GM21529 (cell line): ENCODE data around the gene C1QTNF3.
A peak's percentile ranks its signal among the peaks of the same experiment; 100 is the strongest.
"Not testable (repeated sequence)": the region's sequence is repeated elsewhere in the genome, so short reads cannot be mapped to it uniquely, and the experiment has no call there.

Experiments used
- ATAC-seq: cut with Tn5 transposase; IDR thresholded peaks from one replicate; pipeline ENCODE4 v1.9.1; 2021; ENCODE audit not compliant: unreplicated experiment

Gene C1QTNF3

DNA sequence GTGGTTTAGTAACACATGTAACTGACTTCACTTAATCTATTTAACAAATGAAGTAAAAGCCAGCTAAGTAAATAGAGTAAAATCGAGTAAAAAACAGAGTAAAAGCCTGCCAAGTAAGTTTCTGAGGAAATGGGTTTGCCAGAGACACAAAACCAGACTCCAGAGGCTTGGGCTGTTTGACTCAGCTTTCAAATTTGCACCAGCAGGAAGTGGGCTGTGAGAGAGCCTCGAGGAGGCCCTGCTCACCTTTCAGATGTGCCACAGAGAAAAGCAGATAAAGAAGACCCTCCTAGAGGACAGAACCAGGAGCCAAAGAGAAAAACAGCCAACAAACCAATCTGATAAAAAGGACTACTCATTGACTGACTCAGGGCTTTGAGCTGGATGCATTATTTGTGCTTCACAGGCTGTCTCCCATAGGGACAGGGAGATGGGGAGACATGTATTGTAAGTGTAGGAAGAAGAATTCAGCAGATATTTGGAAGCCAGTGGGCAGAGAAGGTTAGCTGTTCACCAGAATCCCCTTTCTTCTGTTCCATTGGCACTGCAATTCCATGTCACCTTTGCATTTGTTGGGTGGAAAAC lies 20.8 kb downstream of the C1QTNF3 start:
- peak; percentile 96 for ATAC-seq

DNA sequence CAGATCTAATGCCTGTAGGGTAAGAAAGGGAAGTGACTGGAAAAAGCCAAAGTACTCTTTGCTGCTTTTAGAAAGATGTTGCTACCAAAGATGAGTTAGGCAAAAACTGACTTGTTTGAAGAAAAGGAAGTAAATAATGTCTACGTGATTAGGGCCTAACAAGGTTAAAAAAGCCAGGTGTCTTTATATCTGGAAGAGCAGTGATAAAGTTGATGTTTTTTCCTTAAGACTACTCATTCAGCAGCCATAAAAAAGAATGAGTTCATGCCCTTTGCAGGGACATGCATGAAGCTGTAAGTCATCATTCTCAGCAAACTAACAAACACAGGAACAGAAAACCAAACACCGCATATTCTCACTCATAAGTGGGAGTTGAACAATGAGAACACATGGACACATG lies 21.7 kb downstream of the C1QTNF3 start:
- ATAC-seq: no peak

DNA sequence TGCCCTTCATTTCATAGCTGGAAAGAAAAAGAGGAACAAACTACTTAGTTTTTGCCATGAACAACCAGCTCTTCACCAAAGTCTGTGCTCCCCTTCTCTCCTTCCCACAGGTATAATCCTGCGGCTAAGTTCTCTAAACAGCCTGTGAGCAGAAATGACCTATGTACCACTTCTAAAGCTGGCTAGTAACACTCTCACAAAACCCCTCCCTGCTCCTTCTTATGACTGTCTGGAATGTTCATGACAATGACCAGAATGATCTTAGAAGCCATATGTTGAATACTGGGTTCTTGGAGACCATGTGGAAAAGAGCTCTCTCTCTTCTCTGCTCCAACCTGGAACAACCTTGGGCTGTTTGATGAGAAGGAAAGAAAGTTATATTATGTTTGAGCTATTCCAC lies 22.3 kb downstream of the C1QTNF3 start:
- no peak for ATAC-seq

DNA sequence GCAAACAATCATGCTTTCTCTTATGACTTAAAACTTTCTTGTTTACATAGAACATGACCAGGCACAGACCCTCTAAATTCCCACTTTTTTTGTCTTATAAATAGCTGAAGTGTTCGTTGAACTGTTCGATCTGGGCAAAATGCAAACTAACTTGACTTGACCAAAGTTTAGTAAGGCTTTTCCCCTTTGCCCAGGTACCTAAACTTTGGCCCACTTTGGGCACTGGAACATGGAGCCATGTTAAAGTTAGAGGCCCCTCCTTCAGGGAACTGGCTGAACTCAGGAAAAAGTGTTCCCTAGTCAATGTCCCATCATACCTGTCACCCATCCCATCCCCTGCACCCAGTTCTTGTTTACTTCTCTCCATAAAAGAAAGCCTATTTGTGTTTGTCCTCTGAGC lies 25.8 kb downstream of the C1QTNF3 start:
- ATAC-seq: no peak

DNA sequence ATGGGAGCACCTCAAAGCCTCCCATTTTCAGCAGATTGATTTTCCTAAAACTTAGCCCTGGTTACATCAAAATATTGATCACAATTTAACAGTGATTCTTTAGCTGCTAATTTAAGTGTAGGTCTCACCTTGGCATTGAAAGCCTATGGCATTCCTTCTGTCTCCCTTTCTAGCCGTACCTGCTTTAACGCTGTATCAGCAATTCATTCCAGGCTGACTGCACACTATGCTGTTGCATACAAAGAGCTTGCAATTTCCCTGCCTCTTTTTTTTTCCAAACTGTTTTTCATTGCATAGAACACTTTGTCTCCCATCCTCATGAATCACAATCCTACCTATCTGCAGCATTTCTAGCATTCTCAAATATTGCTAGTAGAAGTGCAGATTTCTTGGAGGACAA lies 26.3 kb downstream of the C1QTNF3 start:
- ATAC-seq: no peak

DNA sequence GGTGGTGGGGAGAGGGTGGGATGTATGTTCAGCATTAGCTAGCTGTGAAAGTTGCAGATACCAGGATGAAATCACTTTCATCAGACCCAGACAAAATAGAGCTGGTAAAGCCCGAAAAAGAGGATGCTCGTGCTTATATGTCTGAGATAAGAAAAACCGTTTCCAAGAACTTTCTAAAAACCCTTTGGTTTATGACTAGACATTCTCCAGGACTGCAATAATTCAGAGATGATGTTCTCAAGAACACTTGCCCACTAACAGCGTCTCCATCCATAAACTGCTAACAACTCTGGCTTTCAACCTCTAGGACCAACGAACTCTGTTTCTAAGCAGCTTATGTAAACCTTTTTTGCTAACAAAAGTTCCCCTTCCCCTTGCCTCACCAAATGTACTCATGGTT lies 26.8 kb downstream of the C1QTNF3 start:
- ATAC-seq: no peak

DNA sequence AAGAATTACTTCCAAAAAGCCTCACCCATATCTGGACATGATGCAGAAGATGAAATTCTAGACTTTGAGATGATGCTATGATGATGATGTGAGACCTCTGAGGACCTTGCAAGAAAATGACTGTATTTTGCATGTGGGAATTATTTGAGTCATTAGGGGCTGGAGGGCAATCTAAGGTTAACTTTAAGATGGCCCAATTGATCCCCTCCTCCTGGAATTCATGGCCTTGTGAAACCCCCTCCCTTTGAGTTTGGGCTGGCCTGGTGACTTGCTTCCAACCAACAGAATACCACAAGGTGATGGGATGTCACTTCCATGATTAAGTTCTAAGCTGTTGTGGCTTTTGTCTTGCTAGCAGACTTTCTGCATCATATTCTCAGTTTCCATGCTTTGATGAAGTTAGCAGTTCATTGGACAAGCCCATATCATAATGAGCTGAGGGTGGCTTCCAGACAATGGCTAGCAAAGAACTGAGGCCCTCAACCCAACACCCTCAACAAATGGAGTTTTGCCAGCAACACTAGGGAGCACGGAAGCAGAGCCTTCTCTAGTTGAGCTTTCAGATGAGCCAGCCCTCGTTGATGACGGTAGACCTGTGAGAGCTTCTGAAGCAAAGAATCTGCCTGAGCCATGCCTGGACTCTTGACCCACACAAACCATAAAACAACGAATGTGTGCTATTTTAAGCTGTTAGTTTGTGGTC lies 27.7 kb downstream of the C1QTNF3 start:
- ATAC-seq: no peak

DNA sequence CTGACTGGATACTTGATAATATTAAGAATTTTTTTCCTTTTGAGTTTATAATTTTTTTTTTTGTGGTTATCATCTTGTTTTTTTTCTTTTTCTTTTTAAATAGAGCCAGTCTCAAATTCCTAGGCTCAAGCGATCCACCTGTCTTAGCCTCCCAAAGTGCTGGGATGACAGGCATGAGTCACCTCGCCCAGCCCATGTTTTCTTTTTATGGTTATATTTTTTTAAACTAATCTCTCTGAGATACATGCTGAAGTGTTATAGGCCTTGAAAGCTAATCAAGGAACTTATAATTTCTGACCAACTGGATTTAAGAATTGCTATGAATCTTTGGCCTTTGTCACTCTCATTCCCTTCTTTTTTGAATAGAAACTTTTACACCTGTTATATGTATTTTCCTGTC lies 28.4 kb downstream of the C1QTNF3 start:
- no peak for ATAC-seq

DNA sequence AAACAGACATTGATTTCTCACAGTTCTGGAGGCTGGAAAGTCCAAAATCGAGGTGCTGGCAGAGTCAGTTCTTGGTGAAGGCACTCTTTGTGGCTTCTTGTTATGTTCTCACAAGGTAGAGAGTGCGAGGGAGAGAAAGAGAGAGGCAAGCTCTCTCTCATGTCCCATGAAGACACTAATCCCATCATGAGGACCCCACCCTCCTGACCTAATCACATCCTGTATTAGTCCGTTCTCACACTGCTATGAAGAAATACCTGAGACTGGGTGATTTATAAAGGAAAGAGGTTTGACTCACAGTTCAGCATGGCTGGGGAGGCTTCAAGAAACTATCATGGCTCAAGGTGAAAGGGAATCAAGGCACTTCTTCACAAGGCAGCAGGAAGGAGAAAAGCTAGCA lies 29.5 kb downstream of the C1QTNF3 start:
- ATAC-seq: no peak

DNA sequence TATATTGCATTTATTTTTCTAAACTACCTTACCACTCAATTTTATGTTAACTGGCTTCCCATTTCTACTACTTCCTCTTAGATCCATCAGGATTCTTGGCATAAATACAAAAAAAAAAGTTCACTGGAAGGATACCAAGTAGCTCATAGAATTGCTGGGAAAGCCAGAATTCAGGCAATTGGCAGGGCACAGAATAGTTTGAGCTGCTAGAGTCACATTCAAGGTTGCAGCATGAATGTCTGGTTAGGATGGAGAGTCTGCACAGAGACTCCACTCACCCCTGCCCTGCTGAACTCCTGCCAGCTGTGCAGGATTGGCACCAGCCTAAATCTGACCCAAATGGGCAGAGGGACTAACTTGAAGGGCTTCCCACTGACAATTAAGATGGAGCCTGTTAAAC lies 30.2 kb downstream of the C1QTNF3 start:
- ATAC-seq: no peak

DNA sequence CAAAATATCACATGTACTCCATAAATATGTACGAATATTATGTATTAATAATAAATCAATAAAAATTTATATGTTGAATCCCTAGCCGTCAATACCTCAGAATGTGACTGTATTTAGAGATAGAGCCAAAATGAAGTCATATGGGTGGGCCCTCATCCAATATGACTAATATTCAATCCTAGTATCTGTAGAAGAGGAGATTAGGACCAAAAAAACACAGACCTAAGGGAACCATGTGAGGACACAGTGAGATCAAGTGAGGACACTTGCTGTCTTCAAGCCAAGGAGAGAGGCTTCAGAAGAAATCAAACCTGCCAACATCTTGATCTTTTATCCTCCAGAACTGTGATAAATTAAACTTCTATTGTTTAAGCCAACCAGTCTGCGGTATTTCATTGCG lies 31.5 kb downstream of the C1QTNF3 start:
- no peak for ATAC-seq

DNA sequence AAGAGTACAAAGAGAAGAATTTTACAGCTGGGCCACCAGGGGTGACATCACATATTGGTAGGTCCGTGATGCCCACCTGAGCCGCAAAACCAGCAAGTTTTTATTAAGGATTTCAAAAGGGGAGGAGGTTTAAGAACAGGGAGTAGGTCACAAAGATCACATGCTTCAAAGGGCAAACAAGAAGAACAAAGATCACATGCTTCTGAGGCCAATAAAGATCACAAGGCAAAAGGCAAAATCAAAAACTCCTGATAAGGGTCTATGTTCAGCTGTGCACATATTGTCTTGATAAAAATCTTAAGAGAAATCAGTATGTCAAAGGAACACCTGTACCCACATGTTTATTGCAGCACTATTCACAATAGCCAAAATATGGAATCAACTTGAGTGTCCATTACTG lies 32.9 kb downstream of the C1QTNF3 start:
- ATAC-seq: not testable (repeated sequence)

DNA sequence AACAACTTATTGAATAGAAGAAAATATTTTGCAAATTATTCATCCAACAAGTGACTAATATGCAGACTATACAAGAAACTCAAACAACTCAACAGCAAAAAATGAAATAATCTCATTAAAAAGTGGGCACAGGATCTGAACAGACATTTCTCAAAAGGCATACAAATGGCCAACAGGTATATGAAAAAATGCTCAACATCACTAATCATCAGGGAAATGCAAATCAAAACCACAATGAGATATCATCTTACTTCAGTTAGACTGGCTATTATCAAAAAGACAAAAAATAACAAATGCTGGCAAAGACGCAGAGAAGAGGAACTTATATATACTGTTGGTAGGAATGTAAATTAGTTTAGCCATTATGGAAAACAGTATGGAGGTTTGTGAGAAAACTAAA lies 33.4 kb downstream of the C1QTNF3 start:
- no peak for ATAC-seq

DNA sequence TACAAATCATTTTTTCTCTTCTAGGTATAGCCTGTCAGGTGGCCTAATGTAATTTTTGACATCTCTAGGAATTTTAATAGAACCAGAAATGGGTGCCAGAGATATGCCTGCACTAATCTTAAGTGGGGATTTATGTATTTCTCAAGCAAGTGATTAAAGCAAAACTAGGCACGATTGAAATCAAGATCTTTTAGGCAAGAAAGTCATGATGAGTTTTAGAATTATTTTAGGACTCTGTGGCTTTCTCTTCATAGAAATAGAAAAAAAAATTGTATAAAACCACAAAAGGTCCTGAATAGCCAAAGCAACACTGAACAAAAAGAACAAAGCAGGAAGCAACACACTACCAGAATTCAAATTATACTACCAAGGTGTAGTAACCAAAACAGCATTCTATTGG lies 34.2 kb downstream of the C1QTNF3 start:
- no peak for ATAC-seq

DNA sequence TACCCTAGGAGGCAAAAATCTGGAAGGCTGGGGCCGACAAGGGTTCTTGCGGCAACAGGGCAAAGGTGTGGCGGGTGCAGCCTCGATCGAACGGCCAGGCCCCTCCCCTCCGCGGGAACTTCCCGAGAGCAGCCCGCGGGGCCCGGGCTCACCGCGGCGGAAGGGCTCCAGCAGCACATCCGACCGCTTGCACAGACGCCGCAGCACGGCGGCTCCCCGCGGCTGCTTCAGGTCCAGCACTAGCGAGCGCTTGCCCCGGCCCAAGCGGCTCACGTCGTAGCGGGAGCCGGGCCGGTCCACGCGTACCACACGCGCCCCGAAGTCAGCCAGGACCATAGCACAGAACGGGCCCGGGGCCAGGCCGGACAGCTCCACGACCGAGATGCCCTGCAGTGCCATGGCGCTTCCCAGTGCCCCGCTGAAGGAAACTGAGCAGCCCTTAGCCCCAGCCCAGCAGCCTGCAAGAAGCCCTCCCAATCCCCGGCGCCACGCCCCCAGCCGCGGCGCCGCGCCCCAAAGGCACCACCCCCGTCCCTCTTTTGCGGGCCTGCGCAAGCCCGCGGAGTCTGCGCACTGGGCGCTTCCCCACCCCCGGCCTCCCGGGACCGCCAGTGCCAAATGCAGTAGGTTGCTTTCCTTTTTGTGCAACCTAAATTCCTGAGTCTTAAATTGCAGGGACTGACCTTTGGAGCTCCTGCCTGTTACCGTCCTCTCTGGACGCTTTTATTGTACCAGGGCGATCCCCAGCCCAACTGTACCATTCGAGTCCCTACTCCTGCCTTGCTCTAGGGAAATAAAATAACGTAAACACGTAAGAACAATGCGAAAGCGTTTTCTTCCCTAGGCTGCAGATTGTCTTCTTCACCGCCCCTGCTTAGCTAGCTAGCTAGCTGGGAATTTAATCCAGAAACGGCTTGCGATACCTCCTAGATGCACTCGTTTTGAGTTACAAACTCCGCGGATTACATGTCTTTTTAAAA lies 35.1 kb downstream of the C1QTNF3 start, which contains the start of gene AMACR:
Gene AMACR (minus strand): TSS at position 430 of the 980 bp plus-strand sequence. CDS start 31 bp downstream, at position 399.
- peak; percentile 92 for ATAC-seq

DNA sequence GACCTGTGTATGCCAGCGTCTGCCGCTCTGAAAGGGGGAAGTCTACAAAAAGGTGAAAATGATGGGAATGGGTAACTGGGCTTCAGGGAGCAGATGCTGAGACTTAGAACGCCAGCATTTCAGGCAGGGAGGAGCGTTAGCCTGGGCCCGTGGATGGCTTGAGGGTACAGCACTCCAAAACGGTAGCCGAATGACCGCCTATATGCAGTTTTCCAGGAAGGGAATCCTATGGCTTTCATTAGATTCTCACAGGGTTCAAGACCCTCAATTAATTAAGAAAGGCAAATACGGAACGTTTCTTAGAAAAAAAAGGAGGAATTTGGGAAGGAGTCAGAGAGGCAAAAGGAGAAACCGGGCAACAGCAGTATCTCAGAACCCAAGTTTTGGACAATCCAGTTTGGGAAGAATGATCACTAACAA lies 35.8 kb downstream of the C1QTNF3 start:
- no peak for ATAC-seq

DNA sequence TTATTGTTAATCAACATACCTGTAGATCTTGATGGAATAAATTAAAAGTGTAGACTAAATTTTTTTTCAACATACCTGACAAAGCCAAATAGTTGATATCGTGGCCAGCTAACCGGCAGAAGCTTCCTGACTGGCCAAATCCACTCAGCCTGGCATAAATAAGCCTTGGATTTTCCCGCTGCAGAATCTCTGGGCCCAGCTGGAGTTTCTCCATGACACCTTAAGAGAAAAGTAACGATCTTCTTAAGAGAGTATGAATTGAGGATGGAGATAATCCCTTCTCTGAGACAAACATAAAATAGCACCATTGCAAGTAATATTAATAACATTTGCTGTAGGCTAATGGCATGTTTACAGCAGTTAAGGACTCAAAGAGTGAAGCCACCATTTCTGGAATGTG lies 37.3 kb downstream of the C1QTNF3 start:
- ATAC-seq: no peak

DNA sequence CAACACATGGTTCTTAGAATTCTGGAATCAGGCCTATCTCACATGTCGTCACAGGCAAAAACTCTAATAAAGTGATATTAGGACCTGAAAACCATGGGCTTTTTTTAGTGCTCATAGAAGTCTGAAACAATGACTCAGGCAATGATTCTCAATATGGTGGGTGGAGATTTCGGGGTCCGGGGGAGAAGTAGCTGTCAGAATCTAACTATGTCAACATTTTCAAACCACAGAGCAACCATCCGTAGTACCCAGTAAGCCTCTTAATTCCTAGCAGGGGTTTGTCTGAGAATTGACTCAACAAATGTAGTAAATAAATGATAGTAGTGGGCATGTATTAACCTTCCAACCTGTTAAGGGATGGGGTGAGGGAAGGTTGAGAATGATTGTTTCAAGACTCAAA lies 37.8 kb downstream of the C1QTNF3 start:
- no peak for ATAC-seq

DNA sequence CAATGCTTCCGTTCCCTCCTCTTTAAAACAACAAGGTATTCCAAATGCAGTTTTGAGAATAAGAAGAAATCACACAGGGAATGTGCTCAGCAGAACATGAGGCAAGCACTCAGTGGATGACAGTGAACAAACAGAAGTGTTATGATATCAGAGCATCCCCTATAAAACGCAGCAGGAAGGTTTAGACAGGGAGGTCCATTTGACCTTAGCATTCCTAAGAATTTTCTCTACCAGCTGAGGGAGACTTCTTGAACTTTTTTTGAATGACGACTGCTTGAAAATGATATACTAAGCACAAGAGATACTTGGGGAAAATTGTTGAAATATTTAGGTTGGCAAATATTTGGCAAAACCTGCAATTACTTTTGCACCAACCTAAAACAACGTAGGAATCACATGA lies 39.1 kb downstream of the C1QTNF3 start:
- no peak for ATAC-seq

DNA sequence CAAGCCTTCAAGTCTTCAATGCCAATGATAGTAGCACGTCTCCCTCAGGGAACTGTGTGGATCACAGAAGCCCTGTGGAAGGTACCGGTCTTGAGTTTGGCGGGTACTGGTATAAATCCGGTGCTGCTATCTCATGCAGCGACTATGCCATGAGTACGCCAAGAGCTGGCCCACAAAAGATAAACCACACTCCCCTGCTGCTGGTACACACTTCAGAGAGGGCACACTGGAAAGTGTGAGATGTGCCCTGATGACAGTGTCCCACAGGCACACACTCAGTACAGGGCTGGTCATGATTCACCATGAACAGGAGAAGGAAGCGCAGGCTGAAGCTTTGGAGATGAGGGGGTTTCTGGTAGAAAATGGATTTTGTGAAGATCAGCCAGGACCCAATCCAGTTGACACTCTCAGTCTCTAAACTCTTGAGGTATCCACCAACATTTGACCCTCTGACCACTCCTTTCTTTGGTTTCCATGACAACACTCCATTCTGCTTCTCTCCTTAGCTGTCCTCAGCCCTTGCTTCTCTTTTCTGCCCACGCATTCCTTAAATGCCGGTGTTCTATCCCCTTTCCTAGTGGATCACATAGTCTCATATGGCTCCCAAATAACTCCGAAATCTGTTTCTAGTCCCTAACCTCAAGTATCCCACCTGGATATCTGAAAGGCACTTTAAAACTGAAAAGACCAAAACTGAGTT lies 40.2 kb downstream of the C1QTNF3 start:
- ATAC-seq: no peak

DNA sequence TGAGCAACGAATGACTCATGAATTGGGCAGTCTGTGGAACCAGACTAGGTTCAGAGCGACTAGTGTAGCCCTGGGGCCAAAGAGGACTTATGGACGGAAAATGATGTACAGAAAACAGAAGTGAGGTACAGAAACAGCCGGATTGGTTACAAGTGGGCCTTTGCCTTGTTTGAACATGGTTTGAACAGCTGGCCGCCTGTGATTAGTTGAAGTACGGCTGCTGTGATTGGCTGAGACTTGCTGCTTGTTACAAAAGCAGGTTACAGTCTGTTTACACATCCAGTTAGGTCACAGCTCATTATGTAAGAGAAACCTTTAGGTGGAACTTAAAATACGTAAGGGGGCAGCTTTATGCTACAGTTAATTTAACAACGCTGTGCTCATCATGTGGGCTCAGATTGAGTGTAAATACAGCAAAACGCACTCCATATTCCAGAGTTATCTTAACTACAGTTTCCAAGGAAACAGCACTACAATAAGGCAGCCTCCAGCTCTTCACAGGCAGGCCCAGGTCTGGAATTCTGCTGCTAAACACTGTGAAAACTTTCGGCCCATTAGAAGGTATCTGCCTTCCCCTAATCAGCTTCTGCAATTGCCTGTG lies 41.7 kb downstream of the C1QTNF3 start:
- ATAC-seq: no peak
